NCI-H774 (cell line): Measurements from ENCODE around the gene GREM2.

Experiments
- DNase-seq: peaks from one replicate; lab custom pipeline; 2025; lab: John Stamatoyannopoulos, UW

GREM2 gene

GRCh38 chr1:240499012-240499411, 112.9 kb downstream of the GREM2 start:
- no peak for DNase-seq

DNA sequence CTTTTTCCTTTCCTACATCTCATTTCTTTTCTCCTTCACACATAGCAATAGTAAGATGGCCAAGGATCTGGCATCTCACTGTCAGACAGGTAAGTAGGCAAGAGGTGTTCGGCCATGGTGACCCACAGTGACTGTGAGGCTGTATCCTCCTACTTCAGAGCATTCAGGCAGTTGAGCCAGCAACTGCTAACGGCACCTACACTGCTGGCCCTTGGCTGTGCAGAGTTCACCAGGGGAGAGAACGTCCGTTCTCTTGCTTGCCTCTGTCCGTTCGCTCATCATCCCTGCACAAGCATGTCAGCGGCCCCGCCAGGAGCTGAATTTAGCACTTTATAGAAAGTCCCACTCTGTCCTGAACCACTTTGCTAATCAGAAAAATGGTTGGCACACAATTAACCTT, 113.6 kb downstream of the GREM2 start:
- DNase-seq, result no peak

- DNase-seq, result no peak
Measured at GRCh38 chr1:240497908-240498307, 114.0 kb downstream of the GREM2 start.

DNA sequence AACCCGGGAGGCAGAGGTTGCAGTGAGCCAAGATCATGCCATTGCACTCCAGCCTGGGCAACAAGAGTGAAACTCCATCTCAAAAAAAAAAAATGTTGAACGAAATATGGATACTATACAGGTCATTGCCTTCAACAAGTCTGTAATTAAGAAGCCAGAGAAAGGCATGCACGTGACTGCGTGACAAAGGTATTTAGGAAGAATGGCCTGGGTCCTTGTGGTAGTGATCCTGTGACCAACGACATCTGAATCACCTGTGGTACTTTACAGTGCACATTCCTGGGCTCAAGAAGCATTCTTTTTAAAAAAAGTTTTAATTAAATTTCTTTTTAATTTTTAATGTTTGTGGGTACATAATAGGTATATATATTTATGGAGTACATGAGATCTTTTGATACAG, 115.0 kb downstream of the GREM2 start:
- DNase-seq, result no peak

DNA sequence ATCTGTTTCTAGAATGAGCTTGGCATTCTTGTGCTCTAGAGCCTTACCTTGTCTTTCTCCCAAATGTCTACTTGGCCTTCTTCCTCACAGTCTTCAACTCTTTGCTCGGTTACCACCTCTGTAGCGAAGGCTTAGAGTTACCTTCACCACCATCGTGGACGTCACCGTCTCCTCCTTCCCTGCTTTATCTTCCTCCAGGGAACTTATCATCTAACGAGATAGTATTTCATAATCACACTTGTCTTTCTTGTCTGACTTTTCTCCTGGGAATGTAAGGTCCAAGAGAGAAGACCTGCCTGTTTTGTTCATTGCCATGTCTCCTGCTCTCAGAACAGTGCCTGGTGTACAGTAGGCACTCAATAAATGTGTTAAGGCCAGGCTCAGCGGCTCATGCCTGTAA, 115.6 kb downstream of the GREM2 start:
- no peak for DNase-seq

GRCh38 chr1:240495601-240496000, 116.4 kb downstream of the GREM2 start:
- DNase-seq, result no peak

- DNase-seq, result no peak
Measured at GRCh38 chr1:240492832-240493440, 119.0 kb downstream of the GREM2 start.

DNA sequence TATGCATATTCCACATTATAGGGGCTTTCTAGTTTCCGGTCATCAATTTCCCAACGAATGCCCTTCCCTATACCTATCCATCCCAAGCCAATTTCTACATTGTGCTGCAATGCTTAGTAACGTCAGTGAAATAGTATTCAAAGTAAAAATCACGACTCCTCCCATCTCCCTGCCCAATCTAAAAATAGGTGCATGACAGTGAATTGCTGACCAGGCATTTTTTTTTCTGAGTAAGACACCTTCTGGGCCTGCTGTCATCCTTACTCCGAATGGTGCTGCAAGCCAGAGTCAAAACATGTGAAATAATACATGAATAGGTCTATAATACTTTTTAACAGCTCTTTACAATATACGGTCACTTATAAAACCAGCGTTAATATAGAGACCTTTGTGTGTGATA, 120.2 kb downstream of the GREM2 start:
- DNase-seq, result no peak

DNA sequence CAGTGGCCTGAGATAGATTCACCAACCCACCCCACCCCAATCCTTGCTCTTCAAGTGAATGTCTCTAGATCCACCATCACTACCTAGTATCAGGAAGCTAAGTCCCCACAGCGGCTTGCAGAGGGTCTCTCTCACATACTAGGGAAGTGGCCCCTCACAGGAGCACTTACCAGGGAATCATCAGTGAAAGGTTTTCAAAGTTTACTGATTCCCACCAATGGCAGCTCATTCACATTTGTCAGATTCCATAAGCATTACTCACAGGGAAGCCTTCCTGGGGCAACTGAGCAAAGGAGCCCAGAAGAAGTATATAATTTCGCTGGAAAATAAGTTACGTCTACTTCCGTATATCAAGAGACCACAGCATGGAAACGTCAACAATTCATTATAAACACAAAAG, 120.8 kb downstream of the GREM2 start:
- peak; percentile 22 for DNase-seq

DNA sequence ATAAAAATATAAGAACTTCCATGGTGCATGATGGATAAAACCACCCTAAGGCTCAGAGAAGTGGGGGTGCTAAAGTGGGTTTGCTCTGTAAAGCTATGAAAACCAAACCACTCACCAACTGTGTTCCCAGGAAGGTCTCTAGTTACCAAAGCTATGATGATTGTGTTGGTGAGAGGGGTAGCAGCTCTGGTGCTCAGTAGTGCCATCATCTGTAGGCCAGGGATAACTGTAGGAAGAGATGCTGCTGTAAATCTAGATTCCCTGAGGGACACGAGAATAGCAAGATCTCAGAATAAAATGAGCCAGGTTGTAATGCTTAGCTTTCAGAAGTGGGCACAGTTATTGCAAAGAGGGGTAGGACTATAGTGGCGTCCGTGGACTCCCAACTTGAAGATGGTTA, 124.5 kb downstream of the GREM2 start:
- DNase-seq, result no peak

GRCh38 chr1:240486611-240487010, 125.3 kb downstream of the GREM2 start:
- no peak for DNase-seq

GRCh38 chr1:240484804-240485443, 127.0 kb downstream of the GREM2 start:
- no peak for DNase-seq

- DNase-seq, result no peak
Measured at GRCh38 chr1:240478536-240478935, 133.4 kb downstream of the GREM2 start.

- DNase-seq, result no peak
Measured at GRCh38 chr1:240475832-240476231, 136.1 kb downstream of the GREM2 start.

- no peak for DNase-seq
Measured at GRCh38 chr1:240474133-240474614, 137.8 kb downstream of the GREM2 start.

DNA sequence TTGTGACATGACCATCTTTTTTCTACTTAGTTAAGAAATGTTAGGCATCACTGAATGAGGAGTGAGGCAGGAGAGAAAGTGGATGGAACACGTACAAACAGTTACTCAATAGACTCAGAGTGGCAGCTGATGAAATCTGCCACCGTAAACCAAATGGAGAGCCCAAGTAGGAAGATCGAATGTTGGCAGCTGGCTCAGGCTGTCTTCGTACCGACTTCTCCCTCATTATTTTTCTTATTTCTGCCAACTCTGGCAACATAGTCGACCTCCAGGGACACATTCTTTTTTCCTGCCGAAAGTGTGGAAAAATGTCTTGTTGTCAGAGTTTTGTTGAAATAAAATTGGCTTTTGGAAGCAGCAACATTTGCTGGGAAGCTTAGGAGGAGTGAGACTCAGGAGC, 143.3 kb downstream of the GREM2 start:
- DNase-seq, result no peak

DNA sequence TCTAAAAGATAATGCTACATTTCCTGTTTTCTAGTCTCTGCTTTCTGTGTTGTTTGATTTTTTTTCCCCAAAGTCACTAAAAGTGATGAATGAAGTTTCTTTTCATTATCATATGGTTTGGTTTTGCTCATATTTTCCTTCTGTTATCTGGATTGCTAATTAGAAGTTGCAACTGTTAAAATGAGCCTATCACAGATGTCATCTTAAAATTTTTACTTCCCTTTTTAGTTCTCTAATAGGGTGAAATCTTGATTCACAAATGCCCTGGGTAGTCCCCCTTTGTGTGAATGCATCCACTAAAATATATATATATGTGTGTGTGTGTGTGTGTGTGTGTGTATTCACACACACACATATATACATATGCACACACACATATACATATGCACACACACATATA, 144.1 kb downstream of the GREM2 start:
- DNase-seq, result no peak

GRCh38 chr1:240466509-240466908, 145.4 kb downstream of the GREM2 start:
- DNase-seq, result no peak

DNA sequence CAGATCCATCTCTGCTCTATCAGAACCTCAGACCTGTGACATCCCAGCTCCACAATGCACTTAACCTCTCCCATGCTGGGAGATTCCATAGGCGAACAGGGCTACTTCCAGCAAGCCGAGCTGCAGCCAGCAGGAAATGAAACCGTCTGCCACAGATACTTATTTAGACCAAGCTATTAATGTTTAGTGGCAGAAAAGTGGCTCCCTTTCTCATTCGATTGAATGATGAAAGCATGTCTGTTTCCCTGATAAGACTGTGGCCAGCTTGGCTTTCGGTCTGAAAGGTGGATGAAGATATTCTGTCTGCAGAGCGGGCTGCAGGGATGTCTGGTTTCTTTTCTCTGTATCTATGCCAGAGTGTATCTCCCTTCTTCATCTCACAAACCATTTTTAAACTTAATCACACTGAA, 146.4 kb downstream of the GREM2 start:
- DNase-seq, result no peak

- no peak for DNase-seq
Measured at GRCh38 chr1:240464099-240464498, 147.9 kb downstream of the GREM2 start.

- DNase-seq, result no peak
Measured at GRCh38 chr1:240462766-240463395, 149.1 kb downstream of the GREM2 start.

- DNase-seq, result no peak
Measured at GRCh38 chr1:240462277-240462676, 149.7 kb downstream of the GREM2 start.

- no peak for DNase-seq
Measured at GRCh38 chr1:240457203-240457602, 154.8 kb downstream of the GREM2 start.
